Smooth muscle cell (in vitro differentiated cells): ENCODE results near the gene GPR32. TPM values are rescaled to one million over a fixed set of nuclear protein-coding genes. Genes with fewer than 3 reads are reported as not detected.
"Not testable (repeated sequence)": the region's sequence is repeated elsewhere in the genome, so short reads cannot be mapped to it uniquely, and the experiment has no call there.

Experiments
- DNase-seq: peaks from one replicate; lab custom pipeline; 2025; ENCODE audit not compliant: unreplicated experiment; lab: John Stamatoyannopoulos, UW
- H2AFZ ChIP-seq: fragments of 200-600 bp; sonication (generic); 2 replicates; pipeline ENCODE4 v1.6.0; 2016; ENCODE audit warnings: antibody characterized with exemption, low read depth, mild to moderate bottlenecking
- H3F3A ChIP-seq: fragments of 200-600 bp; sonication (generic); 2 replicates; pipeline ENCODE4 v1.6.0; 2017; ENCODE audit warnings: antibody characterized with exemption, low read depth
- H3K27ac ChIP-seq: fragments of 200-600 bp; sonication (generic); 2 replicates; pipeline ENCODE4 v1.5.1; 2016; ENCODE audit warnings: low read depth, mild to moderate bottlenecking
- H3K27me3 ChIP-seq: fragments of 200-600 bp; sonication (generic); 2 replicates; pipeline ENCODE4 v1.6.1; 2016; ENCODE audit warnings: low read depth, mild to moderate bottlenecking
- H3K36me3 ChIP-seq: fragments of 200-600 bp; sonication (generic); 2 replicates; pipeline ENCODE4 v1.5.1; 2016; ENCODE audit warnings: low read depth
- H3K4me1 ChIP-seq: fragments of 200-600 bp; sonication (generic); 2 replicates; pipeline ENCODE4 v1.5.1; 2016; ENCODE audit warnings: low read depth
- H3K4me2 ChIP-seq: fragments of 200-600 bp; sonication (generic); 2 replicates; pipeline ENCODE4 v1.6.0; 2016; ENCODE audit warnings: mild to moderate bottlenecking
- H3K4me3 ChIP-seq: fragments of 200-600 bp; sonication (generic); 2 replicates; pipeline ENCODE4 v1.5.1; 2016; ENCODE audit warnings: mild to moderate bottlenecking
- H3K79me2 ChIP-seq: fragments of 200-600 bp; sonication (generic); 2 replicates; pipeline ENCODE4 v1.6.0; 2016; ENCODE audit warnings: low read depth, mild to moderate bottlenecking
- H3K9ac ChIP-seq: fragments of 200-600 bp; sonication (generic); 2 replicates; pipeline ENCODE4 v1.6.0; 2016; ENCODE audit warnings: low read depth
- H3K9me3 ChIP-seq: fragments of 200-600 bp; sonication (generic); replicated peaks from 2 replicates; pipeline ENCODE4 v1.5.1; 2016; ENCODE audit warnings: low read depth
- H4K20me1 ChIP-seq: fragments of 200-600 bp; sonication (generic); 2 replicates; pipeline ENCODE4 v1.6.0; 2016; ENCODE audit warnings: low read depth
- WGBS: methylation state at CpG from one replicate; pipeline ENCODE4 v1.1.7; 2016; ENCODE audit warnings: low lambda C conversion rate; 5-methylcytosine and 5-hydroxymethylcytosine counted together
- polyA plus RNA-seq: library from polyadenylated mRNA; unstranded; fragments of >200 nt; fragmentation: Nextera tagmentation; extraction: Ambion mirVana; gene quantifications from 2 replicates; pipeline ENCODE4 v1.2.1, GENCODE V29; 2016
- total RNA-seq: library from RNA; depleted of rRNA; stranded (reverse); fragments of >200 nt; gene quantifications from 2 replicates; pipeline ENCODE4 v1.2.3, GENCODE V29; 2014
- TF ChIP-seq, protein P1 (sequence below): fragments of 200-600 bp; sonication (generic); IDR thresholded peaks from 2 replicates; pipeline ENCODE4 v1.5.1; 2017; ENCODE audit warnings: borderline replicate concordance, mild to moderate bottlenecking, antibody characterized with exemption; ENCODE audit not compliant: insufficient read depth, poor library complexity, severe bottlenecking

Gene GPR32
- total and polyA plus RNA-seq, 2 experiments from 2014 or later, result not detected

DNA sequence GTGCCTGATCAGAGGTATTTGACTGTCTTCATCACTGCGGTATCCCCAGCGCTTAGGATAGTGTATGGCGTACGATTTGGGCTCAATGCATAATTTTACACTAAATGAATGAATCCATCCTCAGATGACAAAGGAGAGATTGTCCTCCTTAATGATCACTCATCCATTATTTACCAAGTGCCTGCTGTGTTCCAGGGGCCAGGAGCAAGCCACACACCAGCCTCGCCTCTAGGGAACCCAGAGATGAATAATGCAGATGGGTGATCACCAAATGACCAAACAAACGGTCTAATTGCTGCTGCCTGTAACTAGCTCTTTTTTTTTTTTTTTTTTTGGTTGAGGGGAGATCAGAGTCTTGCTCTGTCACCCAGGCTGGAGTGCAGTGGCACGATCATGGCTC, 5.9 kb upstream of the GPR32 start:
- no peak overlapping the region for H2AFZ ChIP-seq
- TF ChIP-seq, protein P1, sequence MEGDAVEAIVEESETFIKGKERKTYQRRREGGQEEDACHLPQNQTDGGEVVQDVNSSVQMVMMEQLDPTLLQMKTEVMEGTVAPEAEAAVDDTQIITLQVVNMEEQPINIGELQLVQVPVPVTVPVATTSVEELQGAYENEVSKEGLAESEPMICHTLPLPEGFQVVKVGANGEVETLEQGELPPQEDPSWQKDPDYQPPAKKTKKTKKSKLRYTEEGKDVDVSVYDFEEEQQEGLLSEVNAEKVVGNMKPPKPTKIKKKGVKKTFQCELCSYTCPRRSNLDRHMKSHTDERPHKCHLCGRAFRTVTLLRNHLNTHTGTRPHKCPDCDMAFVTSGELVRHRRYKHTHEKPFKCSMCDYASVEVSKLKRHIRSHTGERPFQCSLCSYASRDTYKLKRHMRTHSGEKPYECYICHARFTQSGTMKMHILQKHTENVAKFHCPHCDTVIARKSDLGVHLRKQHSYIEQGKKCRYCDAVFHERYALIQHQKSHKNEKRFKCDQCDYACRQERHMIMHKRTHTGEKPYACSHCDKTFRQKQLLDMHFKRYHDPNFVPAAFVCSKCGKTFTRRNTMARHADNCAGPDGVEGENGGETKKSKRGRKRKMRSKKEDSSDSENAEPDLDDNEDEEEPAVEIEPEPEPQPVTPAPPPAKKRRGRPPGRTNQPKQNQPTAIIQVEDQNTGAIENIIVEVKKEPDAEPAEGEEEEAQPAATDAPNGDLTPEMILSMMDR, result no peak
- no peak overlapping the region for H3K27ac ChIP-seq
- H4K20me1 ChIP-seq, result no peaks in the 10 kb centered on the region
- H3K4me1 ChIP-seq, result no peaks in the 10 kb centered on the region
- H3K9me3 ChIP-seq, result no peaks in the 10 kb centered on the region
- H3K9ac ChIP-seq, result no peak overlapping the region
- no peaks in the 10 kb centered on the region for H3F3A ChIP-seq
- no peaks in the 10 kb centered on the region for H3K36me3 ChIP-seq
- no peak overlapping the region for H3K4me3 ChIP-seq
- 77% methylated on average over 7 of the region's 7 CpGs for WGBS
- H3K27me3 ChIP-seq, result no peaks in the 10 kb centered on the region
- no peak overlapping the region for H3K4me2 ChIP-seq
- no peak for DNase-seq
- H3K79me2 ChIP-seq, result no peaks in the 10 kb centered on the region

DNA sequence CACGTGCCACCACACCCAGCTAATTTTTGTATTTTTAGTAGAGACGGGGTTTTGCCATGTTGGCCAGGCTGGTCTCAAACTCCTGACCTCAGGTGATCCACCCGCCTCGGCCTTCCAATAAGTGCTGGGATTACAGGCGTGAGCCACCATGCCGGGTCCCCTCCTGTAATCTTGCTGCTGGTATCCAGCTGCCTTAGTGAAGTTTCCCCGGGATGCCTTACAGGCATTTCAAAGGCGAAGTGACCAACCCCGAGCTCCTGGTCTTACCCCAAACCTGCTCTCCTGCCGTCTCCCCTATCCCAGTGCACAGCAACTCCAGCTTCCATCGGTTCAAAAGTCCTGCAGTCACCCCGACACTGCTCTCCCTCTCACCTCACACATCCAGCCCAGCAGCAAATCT, 3.5 kb upstream of the GPR32 start:
- not testable (repeated sequence) for H3K4me2 ChIP-seq, H3K4me1 ChIP-seq, H3K36me3 ChIP-seq, H3K79me2 ChIP-seq, H3K9ac ChIP-seq, H3F3A ChIP-seq, DNase-seq, H3K9me3 ChIP-seq, H2AFZ ChIP-seq, H3K27me3 ChIP-seq, H3K27ac ChIP-seq, H3K4me3 ChIP-seq, H4K20me1 ChIP-seq
- 92% methylated on average over 8 of the region's 12 CpGs for WGBS

DNA sequence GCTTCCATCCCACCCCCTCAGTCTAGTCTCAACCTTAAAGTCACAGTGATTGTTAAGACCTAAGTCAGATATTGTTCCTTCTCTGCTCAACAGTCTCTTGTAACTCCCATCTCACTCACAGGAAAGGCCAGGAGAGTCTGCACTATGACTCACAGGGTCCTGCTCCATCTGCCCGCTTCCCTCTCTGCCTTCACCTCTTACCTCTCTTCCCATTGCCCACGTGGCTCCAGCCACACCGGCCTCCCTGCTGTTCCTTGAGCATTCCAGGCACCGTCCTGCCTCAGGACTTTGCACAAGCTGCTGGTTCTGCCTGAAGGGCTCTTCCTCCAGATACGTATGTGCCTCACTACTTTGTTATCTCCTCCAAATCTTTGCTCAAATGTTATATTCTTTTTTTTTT, 3.0 kb upstream of the GPR32 start:
- not testable (repeated sequence) for H3K4me2 ChIP-seq, H3K79me2 ChIP-seq, H4K20me1 ChIP-seq, H3K36me3 ChIP-seq, H2AFZ ChIP-seq, H3K9me3 ChIP-seq, H3K4me1 ChIP-seq, H3K27ac ChIP-seq, H3F3A ChIP-seq, H3K27me3 ChIP-seq, H3K4me3 ChIP-seq, H3K9ac ChIP-seq, DNase-seq
- WGBS, result 19% methylated on average over 5 of the region's 5 CpGs

DNA sequence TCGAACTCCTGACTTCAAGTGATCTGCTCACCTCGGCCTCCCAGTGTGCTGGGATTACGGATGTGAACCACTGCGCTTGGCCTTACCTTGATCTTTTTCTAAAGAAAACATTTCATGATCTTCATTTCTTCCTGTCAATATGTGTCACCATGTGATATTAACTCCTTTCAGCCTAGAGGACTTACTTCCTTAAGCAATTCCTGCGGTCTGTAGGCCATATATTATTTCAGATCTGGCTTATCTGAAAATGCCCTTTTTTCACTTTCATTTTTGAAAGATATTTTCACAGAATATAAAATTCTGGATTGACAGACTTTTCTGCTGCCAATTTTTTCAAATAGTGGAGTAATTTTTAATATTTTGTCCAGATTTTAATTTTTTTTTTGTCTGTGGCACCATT, 2.0 kb upstream of the GPR32 start:
- Histone ChIP-seq H2AFZ (no peak overlapping the region), H3K27me3 (no peaks in the 10 kb centered on the region), H4K20me1 (no peaks in the 10 kb centered on the region), H3K4me2 (no peak overlapping the region), H3K27ac (no peak overlapping the region), H3K4me1 (no peaks in the 10 kb centered on the region), H3K4me3 (no peak overlapping the region), H3F3A (no peaks in the 10 kb centered on the region), H3K9me3 (no peaks in the 10 kb centered on the region), H3K79me2 (no peaks in the 10 kb centered on the region), H3K9ac (no peak overlapping the region), H3K36me3 (no peaks in the 10 kb centered on the region)
- TF ChIP-seq, protein P1, result no peak
- 93% methylated on average over 5 of the region's 5 CpGs for WGBS
- DNase-seq, result no peak

DNA sequence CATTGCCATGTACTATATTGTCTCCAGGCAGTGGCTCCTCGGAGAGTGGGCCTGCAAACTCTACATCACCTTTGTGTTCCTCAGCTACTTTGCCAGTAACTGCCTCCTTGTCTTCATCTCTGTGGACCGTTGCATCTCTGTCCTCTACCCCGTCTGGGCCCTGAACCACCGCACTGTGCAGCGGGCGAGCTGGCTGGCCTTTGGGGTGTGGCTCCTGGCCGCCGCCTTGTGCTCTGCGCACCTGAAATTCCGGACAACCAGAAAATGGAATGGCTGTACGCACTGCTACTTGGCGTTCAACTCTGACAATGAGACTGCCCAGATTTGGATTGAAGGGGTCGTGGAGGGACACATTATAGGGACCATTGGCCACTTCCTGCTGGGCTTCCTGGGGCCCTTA, 624 bp downstream of the GPR32 start:
- no peaks in the 10 kb centered on the region for H3K36me3 ChIP-seq
- no peaks in the 10 kb centered on the region for H3K4me1 ChIP-seq
- no peaks in the 10 kb centered on the region for H3K27me3 ChIP-seq
- H3K9me3 ChIP-seq, result no peaks in the 10 kb centered on the region
- no peak overlapping the region for H2AFZ ChIP-seq
- H3F3A ChIP-seq, result no peaks in the 10 kb centered on the region
- H3K79me2 ChIP-seq, result no peaks in the 10 kb centered on the region
- no peaks in the 10 kb centered on the region for H4K20me1 ChIP-seq
- no peak for DNase-seq
- no peak overlapping the region for H3K4me2 ChIP-seq
- TF ChIP-seq, protein P1, result no peak
- H3K4me3 ChIP-seq, result no peak overlapping the region
- WGBS, result 89% methylated on average over 13 of the region's 13 CpGs
- H3K9ac ChIP-seq, result no peak overlapping the region
- no peak overlapping the region for H3K27ac ChIP-seq
